Measurements from ENCODE around the gene CENPN.

CENPN gene

DNA sequence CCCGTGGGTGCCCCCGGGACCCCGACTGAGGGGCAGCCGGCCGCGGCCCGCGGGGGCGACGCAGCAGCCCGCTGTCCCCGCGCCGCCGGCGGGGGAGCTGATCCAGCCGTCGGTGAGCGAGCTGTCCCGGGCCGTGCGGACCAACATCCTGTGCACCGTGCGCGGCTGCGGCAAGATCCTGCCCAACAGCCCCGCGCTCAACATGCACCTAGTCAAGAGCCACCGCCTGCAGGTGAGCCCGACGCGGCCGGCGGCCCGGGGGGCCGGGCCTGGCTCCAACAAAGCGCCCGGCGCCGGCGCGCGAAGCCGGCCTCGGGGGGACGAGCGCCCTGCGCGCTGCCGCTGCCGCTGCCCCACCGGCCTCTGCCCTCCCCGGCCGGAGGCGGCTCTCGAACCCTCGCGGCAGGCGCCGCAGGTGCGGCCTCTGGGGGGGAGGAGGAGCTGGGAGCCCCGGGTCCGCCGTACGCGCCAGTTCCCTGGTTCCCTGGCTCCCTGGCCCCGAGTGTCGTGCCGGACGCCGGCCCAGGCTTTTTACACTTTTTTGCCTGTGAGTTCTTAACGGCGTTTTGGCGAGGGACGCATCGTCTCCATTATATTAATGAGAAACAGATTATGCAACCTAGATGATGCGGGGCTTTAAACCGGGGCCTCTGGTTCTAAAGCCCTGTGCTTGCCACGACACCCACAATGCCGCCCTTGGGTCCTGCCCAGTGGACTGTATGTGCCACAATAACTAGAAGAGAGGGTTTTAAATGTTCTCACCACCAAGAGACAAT, 29.1 kb downstream of the CENPN start:
- peak; percentile 26 for DNase-seq

DNA sequence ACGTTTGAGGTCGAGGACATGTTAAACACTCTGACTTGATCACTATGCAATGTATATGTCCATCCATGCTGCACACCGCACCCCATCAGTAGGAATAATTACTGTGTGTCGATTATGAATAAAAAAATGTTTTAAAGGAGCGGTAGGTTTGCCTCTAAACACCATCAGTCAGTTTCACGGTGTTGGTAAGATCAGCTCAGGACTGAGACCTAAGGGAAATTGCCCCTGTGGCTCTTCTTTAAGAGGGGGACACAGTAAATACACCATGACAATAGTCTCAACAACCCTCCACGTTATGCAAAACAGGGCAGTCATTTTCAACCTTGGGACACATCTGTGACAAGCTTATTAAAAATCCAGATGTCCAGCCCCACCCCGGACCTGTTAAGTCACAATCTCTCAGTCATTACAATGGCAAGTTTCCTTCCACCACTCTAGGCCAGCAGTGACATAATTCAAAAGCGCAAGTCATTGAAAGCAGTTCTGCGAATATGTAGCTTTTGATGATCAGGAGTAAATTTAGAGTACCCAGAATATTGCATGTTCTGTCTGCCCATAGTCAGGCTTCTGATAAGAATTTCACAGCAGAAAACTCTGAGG, 29.8 kb downstream of the CENPN start:
- no peak for DNase-seq

DNA sequence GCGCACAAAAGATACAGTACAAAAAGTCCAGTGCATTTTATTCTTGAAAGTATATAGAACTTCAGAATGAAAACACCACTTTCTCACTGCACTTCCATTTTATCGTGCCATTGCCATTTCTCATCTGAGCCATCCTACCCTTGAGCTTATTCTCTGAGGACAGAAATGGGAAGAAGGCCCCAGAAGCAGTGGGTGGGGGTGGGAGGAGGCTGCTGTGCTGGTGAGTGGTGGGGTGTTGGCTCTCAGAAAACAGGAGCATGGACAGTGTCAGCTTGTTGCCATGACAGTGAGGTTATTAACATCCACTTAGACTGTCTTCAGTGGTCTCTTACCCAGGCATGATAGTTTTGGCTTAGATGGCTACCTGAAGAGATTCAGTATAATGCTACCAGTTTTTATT, 33.1 kb downstream of the CENPN start:
- no peak for DNase-seq

DNA sequence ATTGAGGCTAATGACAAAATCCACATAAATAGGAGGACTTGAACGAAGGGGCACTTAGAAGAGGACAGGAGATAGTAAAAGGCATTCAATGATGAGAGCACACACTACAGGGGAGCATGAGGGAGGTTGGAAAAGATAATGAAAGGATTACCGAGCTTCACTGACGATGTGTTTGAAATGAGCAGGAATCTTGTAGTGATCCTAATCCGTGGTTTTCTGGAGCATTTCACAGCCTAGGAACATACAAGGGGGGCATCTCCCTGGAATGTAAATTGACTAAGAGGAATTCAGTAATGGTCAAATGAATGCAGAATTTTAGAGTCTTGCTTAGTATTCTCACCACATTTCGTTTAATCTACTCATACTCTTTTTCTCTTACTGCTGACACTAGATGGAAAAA, 33.8 kb downstream of the CENPN start:
- DNase-seq, result no peak

DNA sequence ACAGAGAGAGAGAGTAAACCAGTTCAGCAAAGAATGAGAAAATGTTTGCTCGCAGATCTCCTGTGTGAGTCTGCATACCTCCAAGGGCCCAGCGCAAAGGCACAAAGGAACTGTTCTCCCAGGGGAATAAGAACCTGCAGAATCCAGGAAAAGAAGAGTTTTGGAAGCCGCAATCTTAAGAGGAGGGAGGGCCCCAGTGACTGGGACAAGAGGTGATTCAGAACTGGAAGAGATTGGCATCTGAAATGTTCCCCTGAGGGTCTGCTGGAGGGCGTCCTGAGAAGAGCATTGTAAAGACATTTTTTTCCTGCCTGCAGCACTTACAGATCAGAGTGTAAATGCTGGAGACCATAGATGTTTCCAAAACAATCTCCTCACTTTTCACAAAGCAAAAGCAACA, 34.7 kb downstream of the CENPN start:
- no peak for DNase-seq

DNA sequence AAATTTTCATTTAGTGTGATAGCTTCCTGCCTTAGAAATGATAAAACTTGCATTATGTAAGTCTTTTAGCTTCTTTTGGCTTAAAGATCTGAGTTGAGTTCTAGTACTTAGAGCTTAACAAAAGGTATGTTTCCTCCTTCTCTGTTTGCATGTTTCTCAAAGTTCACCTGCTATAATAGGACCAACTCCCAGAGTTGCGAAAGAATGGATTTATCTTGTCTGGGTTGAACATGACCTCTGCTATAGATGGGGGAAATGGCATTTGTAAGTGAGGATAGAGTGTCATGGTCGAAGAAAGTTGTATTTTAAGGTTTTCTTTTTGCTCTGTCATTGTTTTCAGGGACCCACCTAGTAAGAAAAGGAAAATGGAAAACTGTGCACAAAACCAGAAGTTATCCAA, 35.8 kb downstream of the CENPN start:
- no peak for DNase-seq

DNA sequence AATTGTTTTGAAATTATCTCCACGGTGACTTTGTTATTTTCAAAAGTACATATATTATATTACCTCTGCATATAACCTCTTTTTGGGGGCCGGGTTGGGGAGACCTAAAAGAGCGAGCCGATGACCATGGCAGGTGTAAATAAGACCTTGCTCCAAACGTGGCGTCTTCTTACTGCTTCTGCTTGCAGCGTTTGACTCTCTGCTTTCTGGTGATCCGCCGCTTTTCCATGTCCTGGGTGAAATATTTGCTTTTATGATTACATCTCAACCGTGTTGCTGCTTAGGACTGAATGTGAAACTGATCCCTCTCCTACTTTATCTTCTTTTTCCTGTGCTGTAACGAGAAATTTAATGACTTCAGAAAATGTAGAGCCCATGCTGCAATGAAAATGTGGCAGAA, 46.7 kb downstream of the CENPN start:
- DNase-seq, result no peak

DNA sequence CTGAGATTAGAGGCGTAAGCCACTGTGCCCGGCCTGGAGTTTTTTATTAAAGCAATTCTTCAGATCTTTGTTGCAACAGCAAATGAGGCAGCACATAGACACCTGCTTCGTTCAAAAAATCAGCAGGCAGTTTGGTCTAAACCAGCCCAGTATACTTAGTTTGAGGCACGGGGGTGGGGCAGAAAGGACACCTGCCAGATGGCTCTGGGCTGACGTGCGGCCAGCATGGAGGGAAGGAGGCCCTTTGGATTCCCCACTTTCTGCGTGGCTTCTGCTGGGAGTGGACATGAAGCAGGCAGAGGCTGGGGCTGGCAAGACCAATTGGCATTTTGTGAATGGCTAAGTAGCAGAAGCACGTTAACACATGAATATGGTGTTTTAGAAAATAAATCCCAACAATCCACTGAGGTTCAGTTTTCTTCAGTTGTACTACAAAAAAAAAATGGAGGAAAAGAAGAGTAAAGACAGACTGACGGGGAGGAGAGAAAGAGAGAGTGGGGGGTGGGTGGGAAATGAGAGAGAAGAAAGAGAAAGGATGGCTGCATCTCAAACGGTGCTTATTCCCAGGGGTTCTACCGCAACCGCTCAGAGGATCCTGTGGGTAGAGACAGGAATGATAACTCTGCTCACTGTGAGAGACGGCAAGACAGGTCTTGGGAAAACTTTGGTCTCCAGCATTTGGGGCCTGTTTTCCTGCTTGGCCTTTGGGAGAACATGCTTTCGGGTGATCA, 53.7 kb downstream of the CENPN start:
- DNase-seq, result no peak

DNA sequence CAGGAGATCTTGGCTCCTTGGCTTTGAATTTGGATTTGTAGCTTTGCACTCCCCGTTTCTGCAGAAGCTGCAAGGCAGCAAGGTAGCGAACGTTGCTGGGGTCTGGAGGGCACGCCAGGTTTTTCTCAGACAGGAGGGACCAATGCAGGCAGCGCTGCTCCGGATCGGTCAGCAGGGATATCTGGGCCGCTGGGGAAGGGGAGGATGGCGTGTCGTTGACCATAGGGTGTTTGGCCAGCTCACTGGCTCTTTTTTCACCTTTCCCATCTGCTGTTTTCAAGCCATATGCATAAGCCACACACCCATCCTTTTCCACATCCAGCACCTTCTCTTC, 54.3 kb downstream of the CENPN start:
- no peak for DNase-seq

DNA sequence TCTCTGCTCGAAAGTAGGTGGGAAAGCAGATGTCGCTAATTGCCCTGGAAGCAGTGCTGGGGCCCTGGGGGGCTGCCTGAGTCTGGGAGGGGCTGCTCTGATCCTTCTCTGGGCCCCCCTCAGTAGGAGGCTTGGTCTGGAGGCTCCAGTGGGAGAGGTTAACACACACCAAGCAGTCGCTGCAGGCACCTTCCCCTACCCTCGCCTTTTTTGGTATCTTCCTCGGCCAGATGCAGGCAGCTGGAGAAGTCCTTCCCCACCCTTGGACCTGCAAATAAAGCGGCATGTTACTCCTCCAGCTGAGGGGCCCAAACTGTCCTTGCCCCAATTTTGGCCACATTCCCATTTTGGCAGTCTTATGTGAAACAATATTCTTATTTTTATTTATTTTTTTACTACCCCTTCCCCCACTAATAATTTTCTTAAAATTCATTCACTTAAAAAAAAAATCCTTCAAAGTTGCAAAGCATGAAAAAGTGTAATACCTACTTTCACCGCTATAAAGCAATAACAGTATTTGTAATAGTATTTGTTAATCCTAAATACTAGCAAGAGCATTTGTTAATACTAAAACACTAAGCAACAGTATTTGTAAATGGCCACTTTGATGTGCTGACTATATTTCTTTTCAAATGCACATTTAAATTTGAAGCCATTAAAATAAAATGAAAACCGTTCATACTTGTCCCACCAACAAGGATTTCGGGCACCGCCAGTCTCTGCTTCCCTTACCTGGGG, 55.0 kb downstream of the CENPN start:
- no peak for DNase-seq

DNA sequence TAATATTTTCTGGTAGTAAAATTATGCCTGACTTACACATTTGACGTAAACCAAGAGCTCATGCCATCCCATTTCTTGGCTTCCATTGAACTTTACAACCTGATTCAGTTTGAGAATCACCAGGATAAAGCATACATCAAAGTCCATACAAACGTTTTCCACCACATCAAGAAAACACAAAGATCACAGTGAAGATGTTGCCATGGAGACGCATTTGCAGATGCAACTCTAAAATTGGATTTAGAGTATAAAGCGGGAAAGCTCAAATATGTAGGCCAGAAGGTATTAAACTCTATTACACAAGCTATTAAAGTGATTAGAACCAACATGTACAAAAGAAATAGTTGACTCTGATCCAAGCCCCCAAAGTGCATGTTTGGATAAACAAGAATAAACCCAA, 59.7 kb downstream of the CENPN start:
- no peak for DNase-seq

DNA sequence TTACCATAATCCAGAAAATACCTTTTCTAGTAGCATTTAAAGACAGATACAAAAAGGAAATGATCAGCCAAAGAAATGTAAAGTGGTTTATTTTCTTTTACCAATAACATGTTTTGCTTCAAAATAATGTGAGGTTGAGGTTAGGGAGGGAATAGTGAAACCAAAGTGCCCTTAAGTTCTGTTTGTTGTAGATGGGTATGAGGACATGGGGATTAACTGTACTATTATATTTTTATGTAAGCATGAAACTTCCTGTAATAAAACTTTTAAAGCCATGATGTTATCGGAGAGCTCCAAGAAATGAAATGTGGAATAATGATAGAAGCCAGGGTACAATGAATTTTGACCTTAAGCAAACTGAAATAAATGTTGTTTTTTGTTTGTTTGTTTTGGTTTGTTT, 60.2 kb downstream of the CENPN start:
- DNase-seq, result no peak

DNA sequence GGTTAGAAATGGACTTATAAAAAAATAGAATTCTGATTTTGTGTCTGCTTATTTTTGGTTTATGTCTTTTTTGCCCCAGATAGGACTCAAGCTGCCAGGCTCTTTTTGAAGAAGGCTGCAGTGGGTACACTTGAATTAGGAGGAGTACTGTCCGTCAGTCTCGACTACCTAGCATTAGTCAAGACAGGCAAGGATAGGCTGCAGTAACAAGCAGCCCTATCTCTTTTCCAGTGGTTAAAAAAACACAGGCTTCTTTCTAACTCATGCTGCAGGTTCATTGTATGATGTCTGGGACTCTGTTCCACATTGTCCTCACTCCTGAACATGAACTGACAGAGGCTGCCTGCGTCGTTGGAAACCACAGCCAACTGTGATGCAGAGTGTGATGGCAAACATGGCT, 62.0 kb downstream of the CENPN start:
- no peak for DNase-seq

DNA sequence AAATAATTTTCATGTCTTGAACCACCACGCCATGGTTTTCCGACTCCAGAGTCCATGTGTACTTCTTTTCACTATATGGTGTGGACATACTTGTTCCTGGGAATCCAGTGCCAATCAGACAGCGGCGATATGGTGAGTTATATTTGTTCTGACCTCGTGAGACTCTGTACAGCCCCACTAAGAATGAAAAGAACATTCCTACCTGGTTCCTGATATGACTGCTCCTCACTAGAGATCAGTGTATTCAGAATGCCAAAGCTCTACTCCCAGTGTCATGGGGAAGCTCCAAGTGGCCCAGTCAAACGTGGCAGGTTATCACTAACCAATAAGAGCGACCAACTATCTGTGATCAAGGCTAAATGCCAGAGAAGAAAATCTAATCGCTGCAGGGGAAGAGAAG, 64.0 kb downstream of the CENPN start:
- DNase-seq, result no peak

DNA sequence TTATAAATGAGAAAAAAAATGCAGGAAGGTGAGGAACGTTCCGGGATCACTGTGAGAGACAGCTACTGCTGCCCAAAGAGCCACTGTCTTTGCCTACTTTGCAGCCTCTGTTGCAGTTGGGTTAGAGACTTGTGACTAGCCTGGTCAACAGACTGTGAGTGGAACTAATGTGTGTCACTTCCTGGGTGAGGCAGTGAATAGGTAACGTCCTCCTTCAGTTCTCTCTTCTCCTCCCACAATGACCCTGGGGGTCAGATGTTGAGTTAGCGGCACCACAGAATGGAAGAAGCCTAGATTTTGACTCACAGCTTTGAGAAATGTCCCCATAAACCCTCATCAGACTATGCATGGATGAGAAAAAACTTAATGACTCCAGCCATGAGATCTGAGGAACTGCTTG, 64.8 kb downstream of the CENPN start:
- DNase-seq, result no peak

DNA sequence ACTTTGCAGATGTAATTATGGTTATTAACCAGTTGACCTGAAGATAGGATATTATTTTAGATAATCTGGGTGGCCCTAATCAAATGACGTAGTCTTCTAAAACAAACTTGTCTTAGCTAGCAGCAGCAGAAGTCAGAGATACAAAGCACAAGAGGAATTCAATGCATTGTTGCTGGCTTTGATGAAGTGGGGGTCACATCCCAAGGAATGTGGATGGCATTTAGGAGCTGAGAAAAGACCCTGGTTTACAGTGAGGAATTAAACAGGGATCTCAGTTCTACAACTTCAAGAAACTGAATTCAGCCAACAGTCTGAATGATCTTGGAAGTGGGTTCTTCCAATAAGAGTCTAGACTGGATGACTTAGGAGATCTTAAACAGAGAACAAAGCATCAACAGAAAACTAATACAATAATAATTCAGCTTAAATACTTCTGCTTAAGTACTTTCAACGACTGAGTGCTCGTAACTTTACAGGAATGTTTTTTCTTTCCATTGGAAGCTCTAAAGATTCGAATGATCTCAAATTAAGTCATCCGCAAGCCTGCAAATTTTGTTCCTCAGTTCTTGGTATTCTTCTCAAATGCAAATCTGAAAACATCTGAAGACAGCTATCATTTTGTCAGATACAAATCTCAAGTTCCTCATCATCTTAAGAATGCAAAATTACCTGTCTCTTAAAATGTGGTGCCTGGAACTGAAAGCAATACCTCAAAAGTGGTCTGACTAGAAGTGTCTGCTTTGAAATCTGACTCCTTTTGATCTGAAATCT, 66.7 kb downstream of the CENPN start:
- DNase-seq, result no peak

DNA sequence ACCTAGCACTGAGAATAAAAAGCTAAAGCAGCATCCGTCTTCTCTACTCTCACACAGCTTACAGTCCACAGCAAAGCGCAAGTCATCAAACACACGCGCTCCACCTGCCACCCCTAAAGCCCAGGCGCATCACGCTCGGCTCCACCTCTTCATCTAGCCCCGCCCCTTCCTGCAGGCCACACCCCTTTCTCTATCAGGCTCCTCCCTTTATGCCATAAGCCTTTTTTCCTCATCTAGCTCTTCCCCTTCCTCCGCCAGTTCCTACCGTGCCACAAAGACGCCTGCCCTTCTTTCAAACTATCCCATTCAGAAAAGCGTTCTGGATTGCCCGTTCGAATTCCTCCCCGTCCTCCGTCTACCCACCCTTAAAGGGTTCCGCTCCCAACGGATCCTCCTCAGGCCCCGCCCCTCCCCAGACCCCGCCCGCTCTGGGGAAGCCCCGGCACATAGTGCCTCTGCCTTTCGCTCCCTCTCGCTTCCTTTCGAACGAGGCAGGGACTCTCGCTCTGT, 69.6 kb downstream of the CENPN start:
- DNase-seq, result peak; percentile 89

DNA sequence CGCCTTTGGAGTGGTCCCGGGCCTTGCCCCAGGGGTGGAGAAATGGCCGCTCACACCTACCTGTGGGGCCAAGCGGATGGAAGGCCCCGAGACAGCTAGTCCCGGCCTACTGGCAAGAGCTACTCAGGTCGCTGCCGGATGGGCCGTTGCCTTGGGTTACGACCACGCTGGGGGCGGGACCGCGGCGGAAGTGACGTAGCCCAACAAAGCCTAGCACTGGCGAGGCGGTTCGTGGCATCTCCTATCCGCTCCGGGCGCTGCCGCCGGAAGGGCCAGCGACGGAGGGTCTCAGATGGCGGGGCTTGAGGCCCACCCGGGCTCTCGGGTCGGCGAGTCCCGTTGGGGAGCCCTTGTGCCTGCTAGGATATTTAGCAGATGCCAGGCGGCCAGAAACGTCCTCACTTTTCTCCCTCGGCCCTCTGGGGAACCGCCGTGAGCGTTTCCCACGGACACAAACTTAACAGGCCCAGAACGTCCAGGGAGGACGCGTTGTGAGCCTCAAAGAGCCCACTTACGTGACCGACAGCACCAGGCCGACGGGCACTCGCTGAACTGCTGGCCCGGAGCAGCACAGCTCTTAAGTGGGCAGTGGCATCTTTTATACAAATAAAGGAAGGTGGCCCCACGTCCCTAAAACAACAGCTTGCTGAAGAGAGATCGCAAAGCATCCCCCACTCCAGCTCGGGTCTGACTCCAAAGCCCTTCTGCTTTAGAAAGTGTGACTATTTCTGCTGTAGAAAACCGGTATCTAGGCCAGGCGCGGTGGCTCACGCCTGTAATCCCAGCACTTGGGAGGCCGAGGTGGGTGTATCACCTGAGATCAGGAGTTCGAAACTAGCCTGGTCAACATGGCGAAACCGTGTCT, 70.3 kb downstream of the CENPN start, which contains the start of gene C16orf46:
C16orf46 (minus strand) TSS at position 163 of the 865 bp plus-strand sequence. CDS start 13,283 bp downstream, outside the sequence.
- DNase-seq, result peak; percentile 98

DNA sequence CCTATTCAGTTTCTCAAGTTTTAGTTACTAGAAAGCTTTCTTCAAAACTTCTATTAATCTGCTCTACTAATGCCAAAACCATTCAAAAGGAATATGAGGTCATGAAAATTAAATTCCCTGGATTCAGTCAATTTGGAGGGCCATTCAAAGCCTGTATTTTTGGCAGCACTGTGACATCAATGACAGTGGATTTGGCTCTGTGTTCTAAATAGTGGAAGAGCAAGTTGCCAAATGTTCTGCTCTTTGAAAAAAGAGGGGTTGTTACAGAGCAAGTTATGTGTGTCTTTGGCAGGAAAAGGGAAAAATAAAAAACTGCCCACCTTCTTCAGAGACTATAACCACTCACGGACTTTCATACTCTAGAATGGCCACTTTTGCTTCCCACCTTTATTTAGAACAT, 73.2 kb downstream of the CENPN start:
- no peak for DNase-seq

DNA sequence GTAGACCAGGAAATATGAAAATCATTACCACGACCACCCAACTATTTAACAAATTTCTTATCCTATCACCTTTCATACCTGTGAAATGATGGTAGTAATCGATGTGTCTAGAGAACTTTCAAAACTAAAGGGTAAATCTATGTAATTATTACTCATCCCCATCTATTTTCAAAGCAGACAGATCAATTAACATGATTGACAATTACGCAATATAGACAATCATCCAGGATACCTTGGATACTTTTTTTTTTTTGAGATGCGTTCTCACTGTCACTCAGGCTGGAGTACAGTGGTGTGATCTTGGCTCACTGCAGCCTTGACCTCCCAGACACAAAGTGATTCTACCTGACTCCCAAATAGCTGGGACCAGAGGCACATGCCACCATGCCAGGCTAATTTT, 74.0 kb downstream of the CENPN start:
- no peak for DNase-seq
